Activated CD4-positive, alpha-beta T cell treated with anti-CD3 and anti-CD28 coated beads, Interleukin-2, amount 10 ng/mL, durations not matched to agents 24 days and 14 days (primary cell): ENCODE data around the gene ZNF469. TPM values are rescaled to one million over a fixed set of nuclear protein-coding genes. Genes with fewer than 3 reads are reported as not detected.

Source experiments
- DNase-seq: peaks from one replicate; pipeline ENCODE4 v3.0.0; 2022
- H3K27ac Mint-ChIP-seq: one replicate; pipeline ENCODE4 v1.8.0; 2022; ENCODE audit warnings: mild to moderate bottlenecking, mixed read lengths
- H3K27me3 Mint-ChIP-seq: one replicate; pipeline ENCODE4 v1.8.0; 2022; ENCODE audit warnings: mixed read lengths
- H3K36me3 Mint-ChIP-seq: one replicate; pipeline ENCODE4 v1.8.0; 2022; ENCODE audit warnings: low read depth, mild to moderate bottlenecking, mixed read lengths
- H3K4me1 Mint-ChIP-seq: one replicate; pipeline ENCODE4 v1.8.0; 2021; ENCODE audit warnings: mixed read lengths
- H3K4me3 Mint-ChIP-seq: one replicate; pipeline ENCODE4 v1.8.0; 2022; ENCODE audit warnings: mild to moderate bottlenecking, moderate library complexity, mixed read lengths
- H3K9me3 Mint-ChIP-seq: one replicate; pipeline ENCODE4 v1.8.0; 2021; ENCODE audit warnings: mixed read lengths
- intact Hi-C: fragments of 100-400 bp; cut with micrococcal nuclease; formaldehyde crosslinking; loops from one replicate; pipeline ENCODE4 v1.15.1; 2023
- total RNA-seq: library from RNA; stranded (reverse); gene quantifications from 2 replicates; pipeline ENCODE4 v1.2.3, GENCODE V29; 2022

The ZNF469 gene, protein sequence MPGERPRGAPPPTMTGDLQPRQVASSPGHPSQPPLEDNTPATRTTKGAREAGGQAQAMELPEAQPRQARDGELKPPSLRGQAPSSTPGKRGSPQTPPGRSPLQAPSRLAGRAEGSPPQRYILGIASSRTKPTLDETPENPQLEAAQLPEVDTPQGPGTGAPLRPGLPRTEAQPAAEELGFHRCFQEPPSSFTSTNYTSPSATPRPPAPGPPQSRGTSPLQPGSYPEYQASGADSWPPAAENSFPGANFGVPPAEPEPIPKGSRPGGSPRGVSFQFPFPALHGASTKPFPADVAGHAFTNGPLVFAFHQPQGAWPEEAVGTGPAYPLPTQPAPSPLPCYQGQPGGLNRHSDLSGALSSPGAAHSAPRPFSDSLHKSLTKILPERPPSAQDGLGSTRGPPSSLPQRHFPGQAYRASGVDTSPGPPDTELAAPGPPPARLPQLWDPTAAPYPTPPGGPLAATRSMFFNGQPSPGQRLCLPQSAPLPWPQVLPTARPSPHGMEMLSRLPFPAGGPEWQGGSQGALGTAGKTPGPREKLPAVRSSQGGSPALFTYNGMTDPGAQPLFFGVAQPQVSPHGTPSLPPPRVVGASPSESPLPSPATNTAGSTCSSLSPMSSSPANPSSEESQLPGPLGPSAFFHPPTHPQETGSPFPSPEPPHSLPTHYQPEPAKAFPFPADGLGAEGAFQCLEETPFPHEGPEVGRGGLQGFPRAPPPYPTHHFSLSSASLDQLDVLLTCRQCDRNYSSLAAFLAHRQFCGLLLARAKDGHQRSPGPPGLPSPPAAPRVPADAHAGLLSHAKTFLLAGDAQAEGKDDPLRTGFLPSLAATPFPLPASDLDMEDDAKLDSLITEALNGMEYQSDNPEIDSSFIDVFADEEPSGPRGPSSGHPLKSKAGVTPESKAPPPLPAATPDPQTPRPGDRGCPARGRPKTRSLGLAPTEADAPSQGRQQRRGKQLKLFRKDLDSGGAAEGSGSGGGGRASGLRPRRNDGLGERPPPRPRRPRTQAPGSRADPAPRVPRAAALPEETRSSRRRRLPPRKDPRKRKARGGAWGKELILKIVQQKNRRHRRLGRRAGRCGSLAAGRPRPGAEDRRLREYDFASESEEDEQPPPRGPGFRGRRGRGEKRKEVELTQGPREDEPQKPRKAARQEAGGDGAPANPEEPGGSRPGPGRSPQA (N-terminal part only)
- 0.57 and 0.63 TPM in 2 replicates for total RNA-seq

- Mint-ChIP-seq H3K9me3 (no peaks in the 10 kb centered on the region), H3K4me3 (no peak within 1 kb of the TSS)
- intact Hi-C loops: no loop called here
Observed at GRCh38 chr16:88382491-88383400, at the start of gene ZNF469. Gene ZNF469 (plus strand): TSS chr16:88382959. CDS start chr16:88427471, 44,512 bp downstream.

GRCh38 chr16:88333848-88334777, 48.6 kb upstream of the ZNF469 start:
- Mint-ChIP-seq H3K9me3 (peaks cover 9% of the 10 kb centered on the region), H3K27ac (no peak overlapping the region)
- intact Hi-C loops: no loop called here

More at GRCh38 chr16:88382491-88383400, at the start of gene ZNF469:
- Mint-ChIP-seq H3K27me3 (peaks cover 28% of the 10 kb centered on the region), H3K4me1 (no peaks in the 10 kb centered on the region), H3K36me3 (peaks cover 2% of the 10 kb centered on the region), H3K27ac (no peak within 1 kb of the TSS)
- DNase-seq: no peak

GRCh38 chr16:88334778-88335720, 47.7 kb upstream of the ZNF469 start:
- intact Hi-C loops: no loop called here
- Mint-ChIP-seq H3K9me3 (peaks cover 9% of the 10 kb centered on the region), H3K27me3 (no peaks in the 10 kb centered on the region), H3K27ac (no peak overlapping the region), H3K4me1 (peaks cover 6% of the 10 kb centered on the region), H3K36me3 (no peaks in the 10 kb centered on the region), H3K4me3 (no peak overlapping the region)
- DNase-seq: no peak

More at GRCh38 chr16:88333848-88334777, 48.6 kb upstream of the ZNF469 start:
- Mint-ChIP-seq H3K36me3 (no peaks in the 10 kb centered on the region), H3K4me1 (peaks cover 6% of the 10 kb centered on the region), H3K27me3 (no peaks in the 10 kb centered on the region), H3K4me3 (peak overlapping the region; percentile 0)
- DNase-seq: no peak

- Mint-ChIP-seq H3K27me3 (no peaks in the 10 kb centered on the region), H3K36me3 (no peaks in the 10 kb centered on the region), H3K4me1 (peaks cover 6% of the 10 kb centered on the region), H3K4me3 (no peak overlapping the region), H3K9me3 (peaks cover 9% of the 10 kb centered on the region), H3K27ac (no peak overlapping the region)
- intact Hi-C loops: no loop called here
- DNase-seq: no peak
Observed at GRCh38 chr16:88337021-88337420, 45.7 kb upstream of the ZNF469 start.

- Mint-ChIP-seq H3K9me3 (peaks cover 9% of the 10 kb centered on the region), H3K4me3 (no peak overlapping the region)
Observed at GRCh38 chr16:88337538-88337937, 45.2 kb upstream of the ZNF469 start.

GRCh38 chr16:88338111-88338510, 44.6 kb upstream of the ZNF469 start:
- no peak overlapping the region for H3K4me3 Mint-ChIP-seq
- no peak for DNase-seq
- H3K9me3 Mint-ChIP-seq: peaks cover 9% of the 10 kb centered on the region
- H3K4me1 Mint-ChIP-seq: peaks cover 6% of the 10 kb centered on the region
- no peak overlapping the region for H3K27ac Mint-ChIP-seq
- no peaks in the 10 kb centered on the region for H3K36me3 Mint-ChIP-seq
- intact Hi-C loops: no loop called here
- H3K27me3 Mint-ChIP-seq: no peaks in the 10 kb centered on the region

More at GRCh38 chr16:88337538-88337937, 45.2 kb upstream of the ZNF469 start:
- Mint-ChIP-seq H3K36me3 (no peaks in the 10 kb centered on the region), H3K4me1 (peaks cover 6% of the 10 kb centered on the region), H3K27ac (no peak overlapping the region), H3K27me3 (no peaks in the 10 kb centered on the region)
- DNase-seq: no peak
- intact Hi-C loops: no loop called here

DNA sequence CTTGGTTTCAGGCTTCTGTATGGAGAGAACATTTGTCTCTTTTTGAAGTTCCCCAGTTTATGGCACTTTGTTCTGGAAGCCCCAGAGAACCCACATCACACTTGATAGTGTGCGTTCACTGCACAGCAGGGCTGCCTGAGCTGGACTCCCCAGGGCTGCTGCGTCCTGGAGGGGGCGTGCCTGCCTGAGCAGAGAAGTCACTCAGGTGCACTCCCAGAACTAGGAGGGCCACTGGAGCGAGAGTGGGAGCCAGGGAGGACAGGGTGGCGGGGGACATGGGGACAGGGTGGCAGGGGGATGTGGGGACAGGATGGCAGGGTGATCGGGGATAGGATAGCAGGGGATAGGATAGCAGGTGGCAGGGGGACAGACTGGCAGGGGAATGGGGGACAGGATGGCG, 43.9 kb upstream of the ZNF469 start:
- Mint-ChIP-seq H3K27ac (no peak overlapping the region), H3K4me3 (no peak overlapping the region), H3K4me1 (peaks cover 1% of the 10 kb centered on the region), H3K27me3 (no peaks in the 10 kb centered on the region), H3K36me3 (no peaks in the 10 kb centered on the region), H3K9me3 (peaks cover 9% of the 10 kb centered on the region)
- intact Hi-C loops: no loop called here
- DNase-seq: no peak

GRCh38 chr16:88339930-88340754, 42.6 kb upstream of the ZNF469 start:
- no peak overlapping the region for H3K27ac Mint-ChIP-seq
- H3K36me3 Mint-ChIP-seq: no peaks in the 10 kb centered on the region
- H3K4me1 Mint-ChIP-seq: no peaks in the 10 kb centered on the region
- intact Hi-C loops: no loop called here
- DNase-seq: no peak
- no peak overlapping the region for H3K4me3 Mint-ChIP-seq
- peaks cover 9% of the 10 kb centered on the region for H3K9me3 Mint-ChIP-seq
- H3K27me3 Mint-ChIP-seq: no peaks in the 10 kb centered on the region

DNA sequence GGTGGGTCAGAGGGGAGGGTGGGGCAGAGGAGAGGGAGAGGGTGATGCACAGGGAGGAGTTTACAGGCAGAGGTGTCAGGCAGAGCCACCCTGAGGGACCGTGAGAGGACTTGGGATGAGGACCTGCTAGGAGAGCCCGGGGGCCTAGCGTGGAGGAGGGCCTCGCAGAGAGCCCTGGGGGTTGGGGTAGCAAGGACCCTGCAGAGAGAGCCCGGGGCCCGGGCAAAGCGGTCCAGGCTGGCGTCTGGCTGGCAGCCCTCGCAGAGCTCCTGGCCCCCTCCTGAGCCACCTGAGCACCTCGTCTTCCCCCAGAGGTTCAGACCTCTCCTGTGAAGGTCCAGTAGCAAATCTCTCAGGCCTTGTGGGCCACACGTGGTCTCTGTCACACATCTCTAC, 42.0 kb upstream of the ZNF469 start:
- Mint-ChIP-seq H3K27me3 (no peaks in the 10 kb centered on the region), H3K27ac (no peak overlapping the region), H3K4me3 (no peak overlapping the region), H3K9me3 (peaks cover 9% of the 10 kb centered on the region), H3K36me3 (no peaks in the 10 kb centered on the region), H3K4me1 (no peaks in the 10 kb centered on the region)
- no peak for DNase-seq
- intact Hi-C loops: no loop called here

- Mint-ChIP-seq H3K36me3 (no peaks in the 10 kb centered on the region), H3K27ac (no peak overlapping the region), H3K27me3 (no peaks in the 10 kb centered on the region), H3K4me3 (no peak overlapping the region), H3K9me3 (peaks cover 2% of the 10 kb centered on the region), H3K4me1 (no peaks in the 10 kb centered on the region)
- intact Hi-C loops: no loop called here
- DNase-seq: no peak
Observed at GRCh38 chr16:88341551-88342290, 41.0 kb upstream of the ZNF469 start.
